Neural cell (in vitro differentiated cells): ENCODE results near the gene NRG3. TPM values are rescaled to one million over a fixed set of nuclear protein-coding genes. Genes with fewer than 3 reads are reported as not detected.

Experiments
- H2AFZ ChIP-seq: fragments of 200-600, 300-800 bp; sonication (generic), shearing (Covaris generic); 2 replicates; pipeline ENCODE4 v1.6.0; 2014; ENCODE audit warnings: low read depth, mild to moderate bottlenecking, antibody characterized with exemption, low read length, moderate library complexity
- H3F3A ChIP-seq: fragments of 200-600 bp; shearing (Covaris generic); 2 replicates; pipeline ENCODE4 v1.6.1; 2016; ENCODE audit warnings: mild to moderate bottlenecking, moderate library complexity, mixed read lengths, antibody characterized with exemption, low read length; ENCODE audit not compliant: insufficient read depth, poor library complexity, severe bottlenecking
- H3K27ac ChIP-seq: fragments of 200-600, 300-800 bp; sonication (generic), shearing (Covaris generic); 2 replicates; pipeline ENCODE4 v1.5.1; 2014; ENCODE audit warnings: mild to moderate bottlenecking, low read length, moderate library complexity
- H3K27me3 ChIP-seq: fragments of 300-800, 200-600 bp; sonication (generic), shearing (Covaris generic); 2 replicates; pipeline ENCODE4 v1.6.0; 2014; ENCODE audit warnings: mild to moderate bottlenecking, low read depth, low read length, moderate library complexity; ENCODE audit not compliant: insufficient read depth
- H3K36me3 ChIP-seq: fragments of 300-800, 200-600 bp; sonication (generic), shearing (Covaris generic); 2 replicates; pipeline ENCODE4 v1.5.1; 2014; ENCODE audit warnings: mild to moderate bottlenecking, antibody characterized with exemption, low read length, moderate library complexity; ENCODE audit not compliant: insufficient read depth
- H3K4me2 ChIP-seq: fragments of 300-800, 200-600 bp; sonication (generic), shearing (Covaris generic); 2 replicates; pipeline ENCODE4 v1.6.0; 2014; ENCODE audit warnings: mild to moderate bottlenecking, low read length
- H3K4me3 ChIP-seq: fragments of 300-800, 200-600 bp; sonication (generic), shearing (Covaris generic); 2 replicates; pipeline ENCODE4 v1.5.1; 2014; ENCODE audit warnings: mild to moderate bottlenecking, low read length, moderate library complexity
- H3K79me2 ChIP-seq: fragments of 200-600 bp; shearing (Covaris generic); replicated peaks from 2 replicates; pipeline ENCODE4 v1.6.0; 2014; ENCODE audit warnings: mild to moderate bottlenecking, low read length, moderate library complexity; ENCODE audit not compliant: insufficient read depth
- H3K9ac ChIP-seq: fragments of 300-800, 200-600 bp; sonication (generic), shearing (Covaris generic); 2 replicates; pipeline ENCODE4 v1.6.1; 2016; ENCODE audit warnings: mild to moderate bottlenecking, low read length, mixed read lengths
- H3K9me2 ChIP-seq: fragments of 200-600 bp; shearing (Covaris generic); 2 replicates; pipeline ENCODE4 v1.6.1; 2016; ENCODE audit warnings: mild to moderate bottlenecking, low read length, mixed read lengths; ENCODE audit not compliant: insufficient read depth
- H3K9me3 ChIP-seq: fragments of 200-600, 300-800 bp; sonication (generic), shearing (Covaris generic); 2 replicates; pipeline ENCODE4 v1.6.1; 2016; ENCODE audit warnings: mild to moderate bottlenecking, mixed run types, low read length, moderate library complexity, mixed read lengths
- H4K20me1 ChIP-seq: fragments of 200-600 bp; shearing (Covaris generic); 2 replicates; pipeline ENCODE4 v1.6.1; 2016; ENCODE audit warnings: mild to moderate bottlenecking, mixed run types; ENCODE audit not compliant: insufficient read depth
- EP300 ChIP-seq: fragments of 450-650 bp; conservative IDR thresholded peaks from 2 replicates; pipeline ENCODE4 v1.6.1; 2014; ENCODE audit warnings: antibody characterized with exemption, mild to moderate bottlenecking, moderate library complexity; ENCODE audit not compliant: poor library complexity, severe bottlenecking
- EZH2 ChIP-seq: fragments of 200-600, 300-800 bp; shearing (Covaris generic), sonication (generic); IDR thresholded peaks from 2 replicates; pipeline ENCODE4 v1.6.1; 2014; ENCODE audit warnings: antibody characterized with exemption, low read length, borderline replicate concordance, mild to moderate bottlenecking; ENCODE audit not compliant: insufficient read depth, poor library complexity, severe bottlenecking
- MXI1 ChIP-seq: fragments of 450-650 bp; conservative IDR thresholded peaks from 2 replicates; pipeline ENCODE4 v1.6.1; 2014; ENCODE audit warnings: antibody characterized with exemption, mild to moderate bottlenecking; ENCODE audit not compliant: poor library complexity, severe bottlenecking
- POLR2AphosphoS5 ChIP-seq: IDR thresholded peaks from 2 replicates; pipeline ENCODE4 v1.6.1; 2012
- RAD21 ChIP-seq: fragments of 450-650 bp; conservative IDR thresholded peaks from 2 replicates; pipeline ENCODE4 v1.6.1; 2014; ENCODE audit warnings: antibody characterized with exemption, mild to moderate bottlenecking, moderate library complexity
- SMC3 ChIP-seq: fragments of 450-650 bp; conservative IDR thresholded peaks from 2 replicates; pipeline ENCODE4 v1.6.1; 2014; ENCODE audit warnings: antibody characterized with exemption, mild to moderate bottlenecking, moderate library complexity; ENCODE audit not compliant: poor library complexity
- TAF1 ChIP-seq: IDR thresholded peaks from 2 replicates; pipeline ENCODE4 v1.6.1; 2012; ENCODE audit warnings: low read depth
- polyA plus RNA-seq: library from polyadenylated mRNA; depleted of rRNA; stranded (reverse); fragments of >200 nt; gene quantifications from 2 replicates; pipeline ENCODE4 v1.2.3, GENCODE V29; 2014
- TF ChIP-seq, protein P1 (sequence below): fragments of 450-650 bp; IDR thresholded peaks from 2 replicates; pipeline ENCODE4 v1.5.1; 2014; ENCODE audit warnings: antibody characterized with exemption, mild to moderate bottlenecking, moderate library complexity; ENCODE audit not compliant: poor library complexity, severe bottlenecking
- TF ChIP-seq, protein P2 (sequence below): IDR thresholded peaks from 2 replicates; pipeline ENCODE4 v1.6.1; 2012; ENCODE audit warnings: borderline replicate concordance

NRG3 gene
- polyA plus RNA-seq, 1 donor from 2014 or later, result 14.0 TPM

DNA sequence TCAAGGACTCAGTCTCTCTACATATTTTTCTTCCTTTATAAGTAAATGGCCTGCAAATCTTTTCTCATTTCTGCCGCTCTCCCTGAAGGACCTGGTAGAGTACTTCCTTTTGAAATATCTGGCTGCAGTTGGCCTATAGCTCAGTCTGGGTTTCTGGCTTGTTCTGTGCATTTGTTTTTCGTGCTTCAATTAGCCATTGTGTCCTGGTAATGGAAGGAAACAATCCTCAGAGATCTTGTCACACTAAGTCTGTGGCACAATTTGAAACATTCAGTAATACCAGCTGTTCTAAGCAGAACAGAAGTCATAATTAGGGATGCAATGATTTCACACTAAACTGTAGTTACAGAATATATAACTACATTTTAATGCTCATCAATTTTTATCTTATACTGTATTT lies 545.0 kb downstream of the NRG3 start:
- TF ChIP-seq EZH2 (no peak), EP300 (no peak), POLR2AphosphoS5 (no peak), TAF1 (no peak), SMC3 (no peak), MXI1 (no peak), RAD21 (no peak)
- TF ChIP-seq, protein P1, sequence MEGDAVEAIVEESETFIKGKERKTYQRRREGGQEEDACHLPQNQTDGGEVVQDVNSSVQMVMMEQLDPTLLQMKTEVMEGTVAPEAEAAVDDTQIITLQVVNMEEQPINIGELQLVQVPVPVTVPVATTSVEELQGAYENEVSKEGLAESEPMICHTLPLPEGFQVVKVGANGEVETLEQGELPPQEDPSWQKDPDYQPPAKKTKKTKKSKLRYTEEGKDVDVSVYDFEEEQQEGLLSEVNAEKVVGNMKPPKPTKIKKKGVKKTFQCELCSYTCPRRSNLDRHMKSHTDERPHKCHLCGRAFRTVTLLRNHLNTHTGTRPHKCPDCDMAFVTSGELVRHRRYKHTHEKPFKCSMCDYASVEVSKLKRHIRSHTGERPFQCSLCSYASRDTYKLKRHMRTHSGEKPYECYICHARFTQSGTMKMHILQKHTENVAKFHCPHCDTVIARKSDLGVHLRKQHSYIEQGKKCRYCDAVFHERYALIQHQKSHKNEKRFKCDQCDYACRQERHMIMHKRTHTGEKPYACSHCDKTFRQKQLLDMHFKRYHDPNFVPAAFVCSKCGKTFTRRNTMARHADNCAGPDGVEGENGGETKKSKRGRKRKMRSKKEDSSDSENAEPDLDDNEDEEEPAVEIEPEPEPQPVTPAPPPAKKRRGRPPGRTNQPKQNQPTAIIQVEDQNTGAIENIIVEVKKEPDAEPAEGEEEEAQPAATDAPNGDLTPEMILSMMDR, result no peak
- TF ChIP-seq, protein P2, sequence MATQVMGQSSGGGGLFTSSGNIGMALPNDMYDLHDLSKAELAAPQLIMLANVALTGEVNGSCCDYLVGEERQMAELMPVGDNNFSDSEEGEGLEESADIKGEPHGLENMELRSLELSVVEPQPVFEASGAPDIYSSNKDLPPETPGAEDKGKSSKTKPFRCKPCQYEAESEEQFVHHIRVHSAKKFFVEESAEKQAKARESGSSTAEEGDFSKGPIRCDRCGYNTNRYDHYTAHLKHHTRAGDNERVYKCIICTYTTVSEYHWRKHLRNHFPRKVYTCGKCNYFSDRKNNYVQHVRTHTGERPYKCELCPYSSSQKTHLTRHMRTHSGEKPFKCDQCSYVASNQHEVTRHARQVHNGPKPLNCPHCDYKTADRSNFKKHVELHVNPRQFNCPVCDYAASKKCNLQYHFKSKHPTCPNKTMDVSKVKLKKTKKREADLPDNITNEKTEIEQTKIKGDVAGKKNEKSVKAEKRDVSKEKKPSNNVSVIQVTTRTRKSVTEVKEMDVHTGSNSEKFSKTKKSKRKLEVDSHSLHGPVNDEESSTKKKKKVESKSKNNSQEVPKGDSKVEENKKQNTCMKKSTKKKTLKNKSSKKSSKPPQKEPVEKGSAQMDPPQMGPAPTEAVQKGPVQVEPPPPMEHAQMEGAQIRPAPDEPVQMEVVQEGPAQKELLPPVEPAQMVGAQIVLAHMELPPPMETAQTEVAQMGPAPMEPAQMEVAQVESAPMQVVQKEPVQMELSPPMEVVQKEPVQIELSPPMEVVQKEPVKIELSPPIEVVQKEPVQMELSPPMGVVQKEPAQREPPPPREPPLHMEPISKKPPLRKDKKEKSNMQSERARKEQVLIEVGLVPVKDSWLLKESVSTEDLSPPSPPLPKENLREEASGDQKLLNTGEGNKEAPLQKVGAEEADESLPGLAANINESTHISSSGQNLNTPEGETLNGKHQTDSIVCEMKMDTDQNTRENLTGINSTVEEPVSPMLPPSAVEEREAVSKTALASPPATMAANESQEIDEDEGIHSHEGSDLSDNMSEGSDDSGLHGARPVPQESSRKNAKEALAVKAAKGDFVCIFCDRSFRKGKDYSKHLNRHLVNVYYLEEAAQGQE, result no peak
- H3K4me3 ChIP-seq, result no peak overlapping the region
- H2AFZ ChIP-seq, result no peak overlapping the region
- no peak overlapping the region for H3K4me2 ChIP-seq
- H3K9ac ChIP-seq, result no peak overlapping the region
- no peak overlapping the region for H3K27ac ChIP-seq
- H3K79me2 ChIP-seq, result no peaks in the 10 kb centered on the region
- H3K9me2 ChIP-seq, result no peaks in the 10 kb centered on the region
- no peaks in the 10 kb centered on the region for H3K36me3 ChIP-seq
- no peaks in the 10 kb centered on the region for H3F3A ChIP-seq
- H3K9me3 ChIP-seq, result no peaks in the 10 kb centered on the region
- no peaks in the 10 kb centered on the region for H3K27me3 ChIP-seq
- H4K20me1 ChIP-seq, result no peaks in the 10 kb centered on the region

DNA sequence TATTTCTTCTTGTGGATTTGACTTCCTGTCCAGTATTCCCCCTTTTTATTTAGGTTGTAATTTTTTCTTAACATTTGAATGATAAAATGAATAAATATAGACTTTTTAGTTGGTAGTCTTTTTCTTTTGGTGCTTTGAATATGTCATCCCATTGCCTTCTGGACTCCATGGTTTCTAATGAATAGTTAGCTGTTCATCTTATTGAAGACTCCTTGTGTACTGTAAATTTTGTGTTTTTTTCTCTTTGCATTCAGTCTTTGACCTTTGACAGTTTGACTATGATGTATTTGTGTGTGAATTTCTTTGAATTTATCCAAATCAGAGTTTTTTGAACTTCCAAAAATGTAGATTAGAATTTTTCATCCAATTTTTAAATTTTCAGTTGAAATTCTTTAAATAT lies 554.3 kb downstream of the NRG3 start:
- H2AFZ ChIP-seq, result no peak overlapping the region
- H3K9me3 ChIP-seq, result no peaks in the 10 kb centered on the region
- no peaks in the 10 kb centered on the region for H4K20me1 ChIP-seq
- TF ChIP-seq RAD21, result no peak
- TF ChIP-seq, protein P2, result no peak
- TF ChIP-seq SMC3, result no peak
- no peak for TF ChIP-seq POLR2AphosphoS5
- TF ChIP-seq TAF1, result no peak
- TF ChIP-seq MXI1, result no peak
- TF ChIP-seq, protein P1, result no peak
- TF ChIP-seq EP300, result no peak
- no peak for TF ChIP-seq EZH2
- H3K27me3 ChIP-seq, result no peaks in the 10 kb centered on the region
- no peak overlapping the region for H3K9ac ChIP-seq
- H3K36me3 ChIP-seq, result no peaks in the 10 kb centered on the region
- H3F3A ChIP-seq, result no peaks in the 10 kb centered on the region
- no peaks in the 10 kb centered on the region for H3K9me2 ChIP-seq
- no peak overlapping the region for H3K4me2 ChIP-seq
- H3K79me2 ChIP-seq, result no peaks in the 10 kb centered on the region
- H3K27ac ChIP-seq, result no peak overlapping the region
- no peak overlapping the region for H3K4me3 ChIP-seq
